Activated B cell treated with CpG ODN at 0.5 μM for 24 hours (primary cell): Measurements from ENCODE around the gene NKIRAS2. TPM values are rescaled to one million over a fixed set of nuclear protein-coding genes. Genes with fewer than 3 reads are reported as not detected.
A peak's percentile ranks its signal among the peaks of the same experiment; 100 is the strongest.

Source experiments
- ATAC-seq: fragments of 200-7000 bp; cut with Tn5 transposase; one replicate; pipeline ENCODE4 v1.10.0; 2021; ENCODE audit warnings: low read depth, mild to moderate bottlenecking, moderate library complexity
- CTCF ChIA-PET: fragments of 350-600 bp; sonication (Branson Sonifier 250); formaldehyde crosslinking; loops from one replicate; lab custom pipeline; 2021; ENCODE audit warnings: antibody characterized with exemption; lab: Charles Lee
- POLR2A ChIA-PET: fragments of 350-600 bp; sonication (Branson Sonifier 250); formaldehyde crosslinking; loops from one replicate; lab custom pipeline; 2021; ENCODE audit warnings: antibody characterized with exemption; lab: Charles Lee
- DNase-seq: peaks from one replicate; pipeline ENCODE4 v3.0.0; 2022
- H3K27ac Mint-ChIP-seq: one replicate; pipeline ENCODE4 v1.8.0; 2020; ENCODE audit warnings: mixed read lengths
- H3K27me3 Mint-ChIP-seq: one replicate; pipeline ENCODE4 v1.8.0; 2021; ENCODE audit warnings: mixed read lengths
- H3K36me3 Mint-ChIP-seq: one replicate; pipeline ENCODE4 v1.8.0; 2021; ENCODE audit warnings: low read depth, mixed read lengths
- H3K4me1 Mint-ChIP-seq: one replicate; pipeline ENCODE4 v1.8.0; 2021; ENCODE audit warnings: mixed read lengths
- H3K4me3 Mint-ChIP-seq: one replicate; pipeline ENCODE4 v1.8.0; 2020; ENCODE audit warnings: mild to moderate bottlenecking, mixed read lengths
- H3K9me3 Mint-ChIP-seq: one replicate; pipeline ENCODE4 v1.8.0; 2020; ENCODE audit warnings: mixed read lengths
- CTCF ChIP-seq: fragments of 200-600 bp; IDR thresholded peaks from one replicate; pipeline ENCODE4 v1.8.0; 2022; ENCODE audit warnings: antibody characterized with exemption, mild to moderate bottlenecking
- intact Hi-C: fragments of 100-400 bp; cut with micrococcal nuclease; formaldehyde crosslinking; loops from one replicate; pipeline ENCODE4 v1.15.1; 2024
- total RNA-seq: library from RNA; stranded (reverse); gene quantifications from 2 replicates; pipeline ENCODE4 v1.2.3, GENCODE V29; 2022

The NKIRAS2 gene
- total RNA-seq, 1 donor from 2014 or later = 23.9 TPM

GRCh38 chr17:41986634-41987033 is 33.3 kb upstream of the NKIRAS2 start:
- DNase-seq = no peak
- no peak for ATAC-seq
- H3K36me3 Mint-ChIP-seq = peaks cover 92% of the 10 kb centered on the region
- H3K27ac Mint-ChIP-seq = no peak overlapping the region
- ChIA-PET POLR2A (interaction anchor here (1.5 kb wide), 1 partner anchor 10 kb away, joined by 7 read pairs; no protein-coding TSS in a partner anchor), CTCF (no interaction called here)
- intact Hi-C loops = no loop called here
- no peaks in the 10 kb centered on the region for H3K9me3 Mint-ChIP-seq
- H3K4me1 Mint-ChIP-seq = peaks cover 18% of the 10 kb centered on the region
- no peaks in the 10 kb centered on the region for H3K27me3 Mint-ChIP-seq
- TF ChIP-seq CTCF = no peak
- no peak overlapping the region for H3K4me3 Mint-ChIP-seq

GRCh38 chr17:41987642-41988041 is 32.2 kb upstream of the NKIRAS2 start:
- Mint-ChIP-seq H3K4me3 (no peak overlapping the region), H3K36me3 (peaks cover 93% of the 10 kb centered on the region), H3K27ac (peak overlapping the region; percentile 62), H3K27me3 (no peaks in the 10 kb centered on the region), H3K4me1 (peaks cover 15% of the 10 kb centered on the region), H3K9me3 (no peaks in the 10 kb centered on the region)
- DNase-seq = no peak
- no peak for TF ChIP-seq CTCF
- ChIA-PET POLR2A (interaction anchor here (0.7 to 0.9 kb wide), 3 partner anchors 15 to 30 kb away, joined by 3 to 5 read pairs (median 3); partner anchors contain the start of genes CNP and DNAJC7), CTCF (no interaction called here)
- intact Hi-C loops = no loop called here
- ATAC-seq = peak; percentile 79

- POLR2A ChIA-PET = no interaction called here
- Mint-ChIP-seq H3K36me3 (peaks cover 93% of the 10 kb centered on the region), H3K4me3 (no peak overlapping the region), H3K4me1 (peaks cover 13% of the 10 kb centered on the region), H3K9me3 (no peaks in the 10 kb centered on the region), H3K27me3 (no peaks in the 10 kb centered on the region), H3K27ac (no peak overlapping the region)
- DNase-seq (no peak), ATAC-seq (no peak)
- intact Hi-C loops = no loop called here
- no peak for TF ChIP-seq CTCF
- CTCF ChIA-PET = no interaction called here
These were observed 31.5 kb upstream of the NKIRAS2 start for GRCh38 chr17:41988418-41988817.

GRCh38 chr17:41989702-41990419 is 30.0 kb upstream of the NKIRAS2 start:
- Mint-ChIP-seq H3K4me3 (no peak overlapping the region), H3K4me1 (peaks cover 6% of the 10 kb centered on the region), H3K36me3 (peaks cover 93% of the 10 kb centered on the region), H3K27me3 (no peaks in the 10 kb centered on the region), H3K27ac (no peak overlapping the region), H3K9me3 (no peaks in the 10 kb centered on the region)
- ChIA-PET CTCF (no interaction called here), POLR2A (interaction anchor here (0.6 kb wide), 1 partner anchor 327 kb away, joined by 3 read pairs; no protein-coding TSS in a partner anchor)
- no peak for DNase-seq
- TF ChIP-seq CTCF = no peak
- ATAC-seq = no peak
- intact Hi-C loops = no loop called here

- DNase-seq = no peak
- no peak for ATAC-seq
- H3K4me3 Mint-ChIP-seq = no peak overlapping the region
- peaks cover 93% of the 10 kb centered on the region for H3K36me3 Mint-ChIP-seq
- TF ChIP-seq CTCF = no peak
- ChIA-PET POLR2A (no interaction called here), CTCF (no interaction called here)
- intact Hi-C loops = no loop called here
- no peaks in the 10 kb centered on the region for H3K9me3 Mint-ChIP-seq
- H3K27me3 Mint-ChIP-seq = no peaks in the 10 kb centered on the region
- no peak overlapping the region for H3K27ac Mint-ChIP-seq
- peaks cover 26% of the 10 kb centered on the region for H3K4me1 Mint-ChIP-seq
These were observed 27.3 kb upstream of the NKIRAS2 start for GRCh38 chr17:41992576-41992975.
